HL-60 (cell line): ENCODE results near the gene OR52E1.

Experiments used
- DNase-seq, 2 experiments: peaks; one replicate each; pipeline ENCODE4 v3.0.0-alpha.2; 2010 to 2020; ENCODE audit warnings: low read depth in 1 of 2, low spot score in 1 of 2
- H3K27ac ChIP-seq: fragments of 250-450 bp; sonication (Bioruptor Pico); replicated peaks from 2 replicates; pipeline ENCODE4 v1.5.1; 2020; ENCODE audit warnings: mild to moderate bottlenecking, moderate library complexity
- H3K27me3 ChIP-seq: fragments of 250-450 bp; sonication (Bioruptor Pico); 2 replicates; pipeline ENCODE4 v1.5.1; 2021; ENCODE audit warnings: mild to moderate bottlenecking, moderate library complexity; ENCODE audit not compliant: insufficient read depth, poor library complexity, severe bottlenecking
- H3K4me3 ChIP-seq: replicated peaks from 2 replicates; pipeline ENCODE4 v1.5.1; 2011; ENCODE audit warnings: mild to moderate bottlenecking, control low read depth, low read length; ENCODE audit not compliant: insufficient read depth
- CTCF ChIP-seq: IDR thresholded peaks from one replicate; pipeline ENCODE4 v1.5.1; 2011; ENCODE audit warnings: low read length, control low read depth, inconsistent platforms; ENCODE audit not compliant: insufficient read depth
- GABPA ChIP-seq: IDR thresholded peaks from 2 replicates; pipeline ENCODE4 v1.6.1; 2012; ENCODE audit warnings: low read depth
- POLR2AphosphoS5 ChIP-seq: IDR thresholded peaks from 2 replicates; pipeline ENCODE4 v1.6.1; 2012; ENCODE audit warnings: low read depth
- REST ChIP-seq: IDR thresholded peaks from 2 replicates; pipeline ENCODE4 v1.6.1; 2012; ENCODE audit warnings: low read depth; ENCODE audit not compliant: insufficient replicate concordance
- SPI1 ChIP-seq: IDR thresholded peaks from 2 replicates; pipeline ENCODE4 v1.6.1; 2012; ENCODE audit warnings: low read depth, mild to moderate bottlenecking, borderline replicate concordance

The OR52E1 gene

GRCh38 chr11:5081405-5081804 is 12.0 kb downstream of the OR52E1 start:
- no peak for TF ChIP-seq GABPA
- TF ChIP-seq SPI1: no peak
- TF ChIP-seq CTCF: no peak
- TF ChIP-seq POLR2AphosphoS5: no peak
- no peak for TF ChIP-seq REST
- no peak for DNase-seq
- Histone ChIP-seq H3K27me3 (no peaks in the 10 kb centered on the region), H3K27ac (no peak overlapping the region), H3K4me3 (no peak overlapping the region)

GRCh38 chr11:5083602-5084001 is 14.2 kb downstream of the OR52E1 start:
- TF ChIP-seq POLR2AphosphoS5 (no peak), GABPA (no peak), SPI1 (no peak), REST (no peak), CTCF (no peak)
- no peak overlapping the region for H3K27ac ChIP-seq
- no peak for DNase-seq
- H3K4me3 ChIP-seq: no peak overlapping the region
- H3K27me3 ChIP-seq: no peaks in the 10 kb centered on the region

- Histone ChIP-seq H3K4me3 (no peak overlapping the region), H3K27ac (no peak overlapping the region), H3K27me3 (no peaks in the 10 kb centered on the region)
- DNase-seq: no peak
- TF ChIP-seq SPI1 (no peak), CTCF (no peak), GABPA (no peak), POLR2AphosphoS5 (no peak), REST (no peak)
Measured at GRCh38 chr11:5088556-5088955, 19.2 kb downstream of the OR52E1 start.
